GM19397 (cell line): ENCODE data around the gene ELOVL7.
"Not testable (repeated sequence)": the region's sequence is repeated elsewhere in the genome, so short reads cannot be mapped to it uniquely, and the experiment has no call there.

ENCODE experiments used
- ATAC-seq: cut with Tn5 transposase; IDR thresholded peaks from one replicate; pipeline ENCODE4 v1.9.1; 2021; ENCODE audit warnings: mild to moderate bottlenecking, moderate library complexity; ENCODE audit not compliant: unreplicated experiment

Gene ELOVL7

DNA sequence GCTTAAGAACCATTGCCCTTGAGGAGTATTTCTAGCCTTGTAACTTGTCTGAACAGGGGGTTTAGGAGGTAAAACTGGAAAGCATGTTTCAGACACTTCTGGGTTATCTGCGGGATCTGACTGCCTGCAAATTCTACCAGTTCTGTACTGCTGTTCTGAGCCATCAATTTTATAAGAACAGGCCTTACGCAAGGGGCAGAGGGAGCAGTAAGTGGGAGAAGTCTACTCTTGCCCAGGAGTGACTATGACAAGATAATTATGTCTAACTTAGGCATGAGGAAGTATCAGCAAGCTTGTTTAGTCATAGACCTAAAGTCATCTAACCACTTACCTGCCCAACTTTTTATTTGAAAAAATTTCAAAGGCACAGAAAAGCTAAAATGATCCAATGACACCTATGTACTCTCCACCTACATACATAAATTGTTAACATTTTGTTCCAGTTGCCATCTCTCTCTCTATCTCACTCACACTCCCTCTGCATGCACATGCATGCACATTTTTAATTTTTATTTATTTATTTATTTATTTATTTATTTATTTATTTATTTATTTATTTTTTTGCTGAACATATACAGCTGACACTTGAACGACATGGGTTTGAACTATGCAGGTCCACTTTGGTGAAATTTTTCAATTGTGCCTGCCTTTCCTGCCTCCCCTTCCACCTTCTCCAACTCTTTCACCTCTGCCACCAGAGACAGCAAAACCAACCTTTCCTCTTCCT is 125.7 kb downstream of the ELOVL7 start:
- no peak for ATAC-seq

GRCh38 chr5:60715201-60715928 is 128.7 kb downstream of the ELOVL7 start:
- ATAC-seq: not testable (repeated sequence)

- no peak for ATAC-seq
These were observed 131.1 kb downstream of the ELOVL7 start for GRCh38 chr5:60712950-60713349.

- ATAC-seq: not testable (repeated sequence)
These were observed 132.2 kb downstream of the ELOVL7 start for GRCh38 chr5:60711892-60712291.

DNA sequence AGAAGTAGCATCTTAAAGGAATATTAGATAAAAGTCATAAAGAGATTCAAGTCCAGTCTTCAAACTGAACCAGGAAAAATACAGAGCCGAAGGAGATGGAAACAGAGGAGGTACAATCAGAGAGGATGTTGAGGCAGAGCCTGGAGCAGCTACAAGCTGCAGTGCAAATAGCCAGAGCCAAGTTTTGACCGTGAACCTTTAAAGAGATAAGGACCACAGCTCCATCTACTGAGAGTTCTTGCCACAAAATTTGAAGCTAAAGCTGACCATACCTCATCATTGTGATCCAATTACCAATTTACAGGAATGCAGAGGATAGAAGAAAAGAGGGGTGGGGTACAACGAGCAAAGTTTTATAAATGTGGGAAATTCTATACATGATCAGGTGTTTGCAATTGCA is 133.7 kb downstream of the ELOVL7 start:
- no peak for ATAC-seq

GRCh38 chr5:60705144-60705543 is 138.9 kb downstream of the ELOVL7 start:
- ATAC-seq: no peak

GRCh38 chr5:60703944-60704343 is 140.1 kb downstream of the ELOVL7 start:
- no peak for ATAC-seq
